ENCODE measurements around the gene PLA2G3. TPM values are rescaled to one million over a fixed set of nuclear protein-coding genes. Genes with fewer than 3 reads are reported as not detected.

PLA2G3 gene
- total and polyA plus RNA-seq, 2 experiments from 2014 or later = not detected

DNA sequence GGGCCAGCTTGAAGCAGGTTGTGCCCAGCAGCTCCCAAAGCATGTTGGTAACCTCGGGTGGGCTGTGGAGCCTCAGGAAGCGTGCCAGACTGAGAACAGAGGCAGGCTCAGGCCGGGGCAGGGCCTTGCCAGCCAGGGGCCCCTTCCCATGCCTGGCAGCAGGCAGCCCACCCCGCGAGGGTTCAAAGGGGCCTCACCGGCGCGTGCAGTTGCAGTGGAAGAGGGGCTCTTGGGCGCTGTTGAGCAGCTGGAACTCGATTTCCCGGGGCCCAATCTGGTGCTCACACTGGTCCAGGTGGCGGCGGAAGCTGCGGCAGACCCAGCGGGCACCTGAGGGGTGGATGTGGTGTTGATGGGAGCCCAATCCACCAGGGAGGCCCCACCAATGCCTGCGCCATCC is 3.6 kb downstream of the PLA2G3 start:
- H3K27ac ChIP-seq = no peak overlapping the region
- no peaks in the 10 kb centered on the region for H3K79me2 ChIP-seq (ENCODE audit: insufficient read depth)
- H3K9me2 ChIP-seq (ENCODE audit: insufficient read depth) = no peaks in the 10 kb centered on the region
- in situ Hi-C loops (cut with MboI) = no loop called here
- H4K20me1 ChIP-seq (ENCODE audit: insufficient read depth) = no peaks in the 10 kb centered on the region
- no peak overlapping the region for H2AFZ ChIP-seq
- no peak for DNase-seq
- H3K36me3 ChIP-seq (ENCODE audit: low read depth) = no peaks in the 10 kb centered on the region
- no peak for TF ChIP-seq EZH2 (IDR thresholded peaks at IDR 0.05; ENCODE audit: insufficient read depth, poor library complexity, severe bottlenecking)
- TF ChIP-seq EZH2phosphoT487 (IDR thresholded peaks at IDR 0.05; ENCODE audit: insufficient read depth, low read depth) = no peak
- H3K27me3 ChIP-seq (replicated peaks; ENCODE audit: insufficient read depth) = peaks cover 20% of the 10 kb centered on the region
- no peak overlapping the region for H3K4me2 ChIP-seq (ENCODE audit: unreplicated experiment)
- H3K9me3 ChIP-seq (ENCODE audit: low read depth) = no peaks in the 10 kb centered on the region
- 76 to 83% methylated on average over 16 of the region's 16 CpGs for WGBS, 2 experiments (ENCODE audit: low coverage in 1 of 2, low lambda C conversion rate in 2 of 2, missing lambda C conversion rate in 2 of 2)
- H3K4me3 ChIP-seq = no peak overlapping the region
- H3K4me1 ChIP-seq (ENCODE audit: insufficient read depth) = no peaks in the 10 kb centered on the region
- no peak overlapping the region for H3K9ac ChIP-seq
- H3F3A ChIP-seq (ENCODE audit: insufficient read depth) = no peaks in the 10 kb centered on the region

DNA sequence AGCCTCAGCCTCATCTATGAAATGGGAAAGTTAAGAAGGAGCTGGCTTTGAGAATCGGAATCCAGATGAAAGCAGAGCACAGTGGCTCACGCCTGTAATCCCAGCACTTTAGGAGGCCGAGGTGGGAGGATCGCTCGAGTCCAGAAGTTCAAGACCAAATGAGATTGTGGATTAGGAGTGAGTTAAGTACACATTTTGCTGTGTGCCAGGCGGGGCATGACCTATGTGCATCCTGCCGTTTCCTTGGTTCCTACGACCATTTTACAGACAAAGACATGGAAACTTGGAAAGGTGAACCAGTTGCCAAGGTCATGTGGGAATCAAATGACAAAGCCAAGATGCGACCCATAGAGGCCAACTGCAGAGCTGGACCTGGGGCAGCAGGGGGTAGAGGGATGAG is 4.2 kb downstream of the PLA2G3 start:
- no peaks in the 10 kb centered on the region for H3K79me2 ChIP-seq (ENCODE audit: insufficient read depth)
- no peak for DNase-seq
- 79 to 83% methylated on average over 9 of the region's 9 CpGs for WGBS, 2 experiments (ENCODE audit: low coverage in 1 of 2, low lambda C conversion rate in 2 of 2, missing lambda C conversion rate in 2 of 2)

DNA sequence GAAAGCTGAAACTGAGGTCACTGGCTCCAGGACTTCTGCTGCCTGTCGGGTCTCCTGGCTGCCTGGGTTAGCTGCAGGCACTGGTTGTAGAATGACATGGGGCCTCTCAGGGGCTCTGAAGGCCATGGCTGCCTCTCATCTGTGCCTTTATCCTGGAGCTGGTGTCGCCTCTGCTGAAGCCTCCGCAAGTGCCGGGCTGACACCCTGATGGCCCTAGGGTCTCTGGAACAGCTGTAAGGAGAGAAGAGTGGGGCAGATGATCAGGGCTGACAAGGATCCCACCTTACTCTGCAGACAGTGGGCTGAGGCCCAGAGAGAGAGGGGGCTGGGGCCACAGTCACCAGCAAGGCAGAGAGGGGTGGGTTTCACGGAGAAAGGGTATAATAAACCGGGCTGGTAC is 4.6 kb downstream of the PLA2G3 start:
- no peaks in the 10 kb centered on the region for H3K79me2 ChIP-seq (ENCODE audit: insufficient read depth)
- no peak overlapping the region for H3K4me3 ChIP-seq
- in situ Hi-C loops (cut with MboI) = no loop called here
- peaks cover 14% of the 10 kb centered on the region for H3K27me3 ChIP-seq (replicated peaks; ENCODE audit: insufficient read depth)
- H3K4me1 ChIP-seq (ENCODE audit: insufficient read depth) = no peaks in the 10 kb centered on the region
- no peaks in the 10 kb centered on the region for H3K9me2 ChIP-seq (ENCODE audit: insufficient read depth)
- WGBS, 2 experiments (ENCODE audit: low coverage in 1 of 2, low lambda C conversion rate in 2 of 2, missing lambda C conversion rate in 2 of 2) = 81 to 84% methylated on average over 6 of the region's 6 CpGs
- H3K36me3 ChIP-seq (ENCODE audit: low read depth) = no peaks in the 10 kb centered on the region
- no peaks in the 10 kb centered on the region for H4K20me1 ChIP-seq (ENCODE audit: insufficient read depth)
- no peaks in the 10 kb centered on the region for H3F3A ChIP-seq (ENCODE audit: insufficient read depth)
- DNase-seq = no peak
- H3K4me2 ChIP-seq (ENCODE audit: unreplicated experiment) = no peak overlapping the region
- no peak overlapping the region for H3K27ac ChIP-seq
- H3K9ac ChIP-seq = no peak overlapping the region
- TF ChIP-seq EZH2 (IDR thresholded peaks at IDR 0.05; ENCODE audit: insufficient read depth, poor library complexity, severe bottlenecking) (no peak), EZH2phosphoT487 (IDR thresholded peaks at IDR 0.05; ENCODE audit: insufficient read depth, low read depth) (no peak)
- H2AFZ ChIP-seq = no peak overlapping the region
- no peaks in the 10 kb centered on the region for H3K9me3 ChIP-seq (ENCODE audit: low read depth)

More for the DNA sequence above, 4.2 kb downstream of the PLA2G3 start:
- Histone ChIP-seq H3K9me2 (ENCODE audit: insufficient read depth) (no peaks in the 10 kb centered on the region), H3K4me2 (ENCODE audit: unreplicated experiment) (no peak overlapping the region), H3K4me1 (ENCODE audit: insufficient read depth) (no peaks in the 10 kb centered on the region), H3K9ac (no peak overlapping the region), H3K27ac (no peak overlapping the region), H3F3A (ENCODE audit: insufficient read depth) (no peaks in the 10 kb centered on the region), H3K4me3 (no peak overlapping the region), H3K27me3 (replicated peaks; ENCODE audit: insufficient read depth) (peaks cover 18% of the 10 kb centered on the region), H3K9me3 (ENCODE audit: low read depth) (no peaks in the 10 kb centered on the region), H2AFZ (no peak overlapping the region), H3K36me3 (ENCODE audit: low read depth) (no peaks in the 10 kb centered on the region), H4K20me1 (ENCODE audit: insufficient read depth) (no peaks in the 10 kb centered on the region)
- in situ Hi-C loops (cut with MboI) = no loop called here
- TF ChIP-seq EZH2phosphoT487 (IDR thresholded peaks at IDR 0.05; ENCODE audit: insufficient read depth, low read depth) (no peak), EZH2 (IDR thresholded peaks at IDR 0.05; ENCODE audit: insufficient read depth, poor library complexity, severe bottlenecking) (no peak)

DNA sequence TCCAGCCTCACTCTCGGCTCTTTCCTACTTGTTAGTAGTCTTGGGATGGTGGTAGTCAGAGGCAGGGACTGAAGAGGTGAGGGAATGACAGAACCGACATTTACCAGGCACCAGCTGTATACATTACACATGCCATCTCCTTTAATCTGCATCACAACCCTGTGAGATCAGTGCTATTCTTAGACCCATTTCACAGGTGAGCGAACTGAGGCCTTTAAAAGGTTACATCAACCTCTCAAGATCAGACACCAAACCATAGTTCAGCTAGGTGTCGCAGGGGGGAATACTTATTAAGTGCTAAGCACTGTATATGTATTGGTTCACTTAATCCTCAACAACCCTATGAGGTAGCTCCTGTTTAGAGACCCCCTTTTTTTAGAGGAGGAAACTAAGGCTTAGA is 5.6 kb downstream of the PLA2G3 start:
- in situ Hi-C loops (cut with MboI) = no loop called here
- 76 to 84% methylated on average over 4 of the region's 4 CpGs for WGBS, 2 experiments (ENCODE audit: low coverage in 1 of 2, low lambda C conversion rate in 2 of 2, missing lambda C conversion rate in 2 of 2)

DNA sequence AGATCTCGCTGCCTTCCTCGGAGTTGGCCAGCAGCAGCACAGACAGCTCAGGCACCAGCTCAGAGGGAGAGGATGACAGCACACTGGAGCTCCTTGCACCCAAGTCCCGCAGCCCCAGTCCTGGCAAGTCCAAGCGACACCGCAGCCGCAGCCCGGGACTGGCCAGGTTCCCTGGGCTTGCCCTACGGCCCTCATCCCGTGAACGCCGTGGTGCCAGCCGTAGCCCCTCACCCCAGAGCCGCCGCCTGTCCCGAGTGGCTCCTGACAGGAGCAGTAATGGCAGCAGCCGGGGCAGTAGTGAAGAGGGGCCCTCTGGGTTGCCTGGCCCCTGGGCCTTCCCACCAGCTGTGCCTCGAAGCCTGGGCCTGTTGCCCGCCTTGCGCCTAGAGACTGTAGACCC is 6.4 kb downstream of the PLA2G3 start:
- 91 to 94% methylated on average over 19 of the region's 19 CpGs for WGBS, 2 experiments (ENCODE audit: low coverage in 1 of 2, low lambda C conversion rate in 2 of 2, missing lambda C conversion rate in 2 of 2)
- no peak overlapping the region for H3K4me2 ChIP-seq (ENCODE audit: unreplicated experiment)
- no peak overlapping the region for H3K27ac ChIP-seq
- no peak overlapping the region for H2AFZ ChIP-seq
- no peak overlapping the region for H3K9ac ChIP-seq
- H3K9me2 ChIP-seq (ENCODE audit: insufficient read depth) = no peaks in the 10 kb centered on the region
- H4K20me1 ChIP-seq (ENCODE audit: insufficient read depth) = no peaks in the 10 kb centered on the region
- H3K27me3 ChIP-seq (replicated peaks; ENCODE audit: insufficient read depth) = peaks cover 3% of the 10 kb centered on the region
- H3K4me1 ChIP-seq (ENCODE audit: insufficient read depth) = no peaks in the 10 kb centered on the region
- no peak for DNase-seq
- H3K9me3 ChIP-seq (ENCODE audit: low read depth) = no peaks in the 10 kb centered on the region
- H3F3A ChIP-seq (ENCODE audit: insufficient read depth) = no peaks in the 10 kb centered on the region
- in situ Hi-C loops (cut with MboI) = no loop called here
- TF ChIP-seq EZH2 (IDR thresholded peaks at IDR 0.05; ENCODE audit: insufficient read depth, poor library complexity, severe bottlenecking) (no peak), EZH2phosphoT487 (IDR thresholded peaks at IDR 0.05; ENCODE audit: insufficient read depth, low read depth) (no peak)
- H3K79me2 ChIP-seq (ENCODE audit: insufficient read depth) = no peaks in the 10 kb centered on the region
- H3K4me3 ChIP-seq = no peak overlapping the region
- H3K36me3 ChIP-seq (ENCODE audit: low read depth) = no peaks in the 10 kb centered on the region

More for the DNA sequence above, 5.6 kb downstream of the PLA2G3 start:
- no peaks in the 10 kb centered on the region for H3F3A ChIP-seq (ENCODE audit: insufficient read depth)
- no peak overlapping the region for H2AFZ ChIP-seq
- no peak overlapping the region for H3K4me2 ChIP-seq (ENCODE audit: unreplicated experiment)
- no peaks in the 10 kb centered on the region for H3K79me2 ChIP-seq (ENCODE audit: insufficient read depth)
- peaks cover 11% of the 10 kb centered on the region for H3K27me3 ChIP-seq (replicated peaks; ENCODE audit: insufficient read depth)
- no peak overlapping the region for H3K9ac ChIP-seq
- H3K4me3 ChIP-seq = no peak overlapping the region
- no peaks in the 10 kb centered on the region for H3K9me2 ChIP-seq (ENCODE audit: insufficient read depth)
- no peaks in the 10 kb centered on the region for H3K36me3 ChIP-seq (ENCODE audit: low read depth)
- no peaks in the 10 kb centered on the region for H3K9me3 ChIP-seq (ENCODE audit: low read depth)
- no peak for DNase-seq
- no peak overlapping the region for H3K27ac ChIP-seq
- H4K20me1 ChIP-seq (ENCODE audit: insufficient read depth) = no peaks in the 10 kb centered on the region
- TF ChIP-seq EZH2 (IDR thresholded peaks at IDR 0.05; ENCODE audit: insufficient read depth, poor library complexity, severe bottlenecking) (no peak), EZH2phosphoT487 (IDR thresholded peaks at IDR 0.05; ENCODE audit: insufficient read depth, low read depth) (no peak)
- H3K4me1 ChIP-seq (ENCODE audit: insufficient read depth) = no peaks in the 10 kb centered on the region
